ENCODE results near the gene AK8.
"Not testable (repeated sequence)": the region's sequence is repeated elsewhere in the genome, so short reads cannot be mapped to it uniquely, and the experiment has no call there.

Gene AK8

DNA sequence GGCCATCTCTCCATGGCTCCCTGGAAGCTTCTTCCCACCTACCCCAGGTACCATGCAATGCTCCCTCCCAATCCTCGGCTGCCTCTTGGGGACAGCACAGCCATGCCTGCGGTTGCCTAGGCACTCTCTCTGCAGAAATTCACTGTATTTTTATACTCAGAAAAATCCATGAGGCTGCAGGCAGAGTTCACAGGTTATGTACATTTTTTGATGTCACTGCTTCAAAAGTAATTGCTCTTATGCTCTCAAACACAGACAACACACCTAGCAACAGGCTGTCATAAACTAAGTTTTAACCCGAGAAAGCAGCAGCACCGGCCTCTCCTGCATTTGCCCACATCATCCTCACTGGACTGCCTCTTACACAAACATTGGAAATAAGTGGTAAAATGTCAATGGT, 102.4 kb downstream of the AK8 start:
- Histone ChIP-seq H3K27ac (ENCODE audit: low read depth in 2 of 2, low read length in 2 of 2) (no peak overlapping the region), H3K4me1 (ENCODE audit: control insufficient read depth in 2 of 2, insufficient read depth in 2 of 2, low read length in 2 of 2) (peaks cover under 1 to 1% of the 10 kb centered on the region in 2 donors), H3K4me3 (ENCODE audit: low read length in 2 of 2) (no peak overlapping the region), H3K9me3 (ENCODE audit: control insufficient read depth in 2 of 2, low read length in 2 of 2) (no peaks in the 10 kb centered on the region), H3K27me3 (ENCODE audit: control insufficient read depth in 2 of 2, insufficient read depth in 2 of 2, low read length in 2 of 2) (peaks cover 0 to 6% of the 10 kb centered on the region in 2 donors), H3K36me3 (ENCODE audit: control insufficient read depth in 2 of 2, insufficient read depth in 2 of 2, low read length in 2 of 2) (no peaks in the 10 kb centered on the region), H3K9ac (ENCODE audit: low read depth in 1 of 2, low read length in 2 of 2) (no peak overlapping the region)

DNA sequence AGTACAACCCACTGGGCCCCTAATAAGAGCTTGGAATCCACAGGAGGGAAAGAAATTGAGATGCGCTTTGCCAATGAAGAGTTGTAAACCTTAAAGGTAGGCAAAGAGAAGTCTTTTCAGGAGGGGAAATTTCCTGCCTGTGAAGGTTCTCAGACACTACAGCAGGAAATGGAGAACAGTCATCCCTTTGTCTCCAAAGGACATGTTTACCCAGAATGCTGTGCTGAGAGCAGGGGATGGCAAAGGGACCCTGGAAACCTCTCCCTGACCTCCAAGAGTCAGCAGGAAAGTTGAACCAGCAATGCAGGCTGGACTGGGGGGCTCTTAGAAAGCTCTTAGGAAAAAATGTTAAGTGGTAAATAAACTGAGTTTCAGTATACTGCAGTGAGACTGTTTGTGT, 103.2 kb downstream of the AK8 start:
- Histone ChIP-seq H3K27ac (ENCODE audit: low read depth in 2 of 2, low read length in 2 of 2) (no peak overlapping the region), H3K27me3 (ENCODE audit: control insufficient read depth in 2 of 2, insufficient read depth in 2 of 2, low read length in 2 of 2) (peaks cover 0 to 2% of the 10 kb centered on the region in 2 donors), H3K36me3 (ENCODE audit: control insufficient read depth in 2 of 2, insufficient read depth in 2 of 2, low read length in 2 of 2) (no peaks in the 10 kb centered on the region), H3K9me3 (ENCODE audit: control insufficient read depth in 2 of 2, low read length in 2 of 2) (no peaks in the 10 kb centered on the region), H3K4me1 (ENCODE audit: control insufficient read depth in 2 of 2, insufficient read depth in 2 of 2, low read length in 2 of 2) (peaks cover 3 to 5% of the 10 kb centered on the region in 2 donors), H3K9ac (ENCODE audit: low read depth in 1 of 2, low read length in 2 of 2) (no peak overlapping the region), H3K4me3 (ENCODE audit: low read length in 2 of 2) (no peak overlapping the region)

DNA sequence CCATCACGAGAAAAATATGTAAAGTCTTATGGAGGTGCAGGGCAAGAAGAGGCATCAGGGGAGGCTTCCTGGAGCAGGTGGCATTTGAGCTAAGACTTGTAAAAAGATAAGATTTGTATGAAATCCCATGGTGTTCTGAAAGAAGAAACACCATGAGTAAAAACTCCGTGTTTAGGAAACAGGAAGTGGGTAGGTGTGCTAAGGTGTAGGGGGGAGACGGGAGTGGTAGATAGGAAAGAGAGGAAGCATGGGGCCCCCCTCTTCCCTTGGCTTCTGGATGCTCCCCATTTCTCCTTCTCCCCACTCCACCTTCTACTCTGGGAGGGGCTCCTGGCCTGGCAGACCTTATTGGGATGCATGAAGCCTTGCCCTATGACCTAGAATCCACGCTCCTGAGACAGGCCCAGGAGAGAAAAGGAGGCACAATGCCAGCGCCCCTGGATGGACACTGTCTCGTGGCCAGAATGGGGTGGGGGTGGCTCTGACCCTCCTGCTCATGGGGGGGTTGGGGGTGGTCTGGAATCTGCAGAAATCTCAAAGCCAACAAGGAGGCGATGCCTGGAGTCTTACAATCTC, 104.2 kb downstream of the AK8 start:
- H3K9me3 ChIP-seq (ENCODE audit: control insufficient read depth in 2 of 2, low read length in 2 of 2), result no peaks in the 10 kb centered on the region
- no peaks in the 10 kb centered on the region for H3K36me3 ChIP-seq (ENCODE audit: control insufficient read depth in 2 of 2, insufficient read depth in 2 of 2, low read length in 2 of 2)

DNA sequence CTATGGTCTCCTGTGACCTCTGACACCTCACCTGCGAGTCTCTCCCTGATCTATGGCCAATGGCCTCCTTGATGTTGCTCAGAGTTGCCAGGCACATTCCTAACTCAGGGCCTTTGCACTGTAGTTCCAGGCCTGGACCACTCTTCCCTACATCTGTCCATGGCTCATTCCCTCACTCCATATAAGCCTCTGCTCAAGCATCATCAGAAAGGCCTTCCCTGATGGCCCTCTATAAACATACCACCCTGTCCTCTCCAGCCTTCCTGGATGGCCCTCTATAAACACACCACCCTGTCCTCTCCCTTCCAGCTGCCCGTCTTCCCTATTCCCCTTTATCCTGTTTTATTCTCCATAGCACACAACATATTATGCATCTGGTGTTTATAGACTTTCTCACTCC, 105.0 kb downstream of the AK8 start:
- Histone ChIP-seq H3K9ac (ENCODE audit: low read depth in 1 of 2, low read length in 2 of 2) (no peak overlapping the region), H3K4me1 (ENCODE audit: control insufficient read depth in 2 of 2, insufficient read depth in 2 of 2, low read length in 2 of 2) (peaks cover 8 to 13% of the 10 kb centered on the region in 2 donors), H3K36me3 (ENCODE audit: control insufficient read depth in 2 of 2, insufficient read depth in 2 of 2, low read length in 2 of 2) (no peaks in the 10 kb centered on the region), H3K27ac (ENCODE audit: low read depth in 2 of 2, low read length in 2 of 2) (no peak overlapping the region), H3K4me3 (ENCODE audit: low read length in 2 of 2) (no peak overlapping the region), H3K27me3 (ENCODE audit: control insufficient read depth in 2 of 2, insufficient read depth in 2 of 2, low read length in 2 of 2) (no peaks in the 10 kb centered on the region), H3K9me3 (ENCODE audit: control insufficient read depth in 2 of 2, low read length in 2 of 2) (no peaks in the 10 kb centered on the region)

More for the DNA sequence above, 104.2 kb downstream of the AK8 start:
- no peak overlapping the region for H3K27ac ChIP-seq (ENCODE audit: low read depth in 2 of 2, low read length in 2 of 2)
- H3K4me1 ChIP-seq (ENCODE audit: control insufficient read depth in 2 of 2, insufficient read depth in 2 of 2, low read length in 2 of 2), result peaks cover 3 to 9% of the 10 kb centered on the region in 2 donors
- no peaks in the 10 kb centered on the region for H3K27me3 ChIP-seq (ENCODE audit: control insufficient read depth in 2 of 2, insufficient read depth in 2 of 2, low read length in 2 of 2)
- no peak overlapping the region for H3K4me3 ChIP-seq (ENCODE audit: low read length in 2 of 2)
- H3K9ac ChIP-seq (ENCODE audit: low read depth in 1 of 2, low read length in 2 of 2), result no peak overlapping the region

DNA sequence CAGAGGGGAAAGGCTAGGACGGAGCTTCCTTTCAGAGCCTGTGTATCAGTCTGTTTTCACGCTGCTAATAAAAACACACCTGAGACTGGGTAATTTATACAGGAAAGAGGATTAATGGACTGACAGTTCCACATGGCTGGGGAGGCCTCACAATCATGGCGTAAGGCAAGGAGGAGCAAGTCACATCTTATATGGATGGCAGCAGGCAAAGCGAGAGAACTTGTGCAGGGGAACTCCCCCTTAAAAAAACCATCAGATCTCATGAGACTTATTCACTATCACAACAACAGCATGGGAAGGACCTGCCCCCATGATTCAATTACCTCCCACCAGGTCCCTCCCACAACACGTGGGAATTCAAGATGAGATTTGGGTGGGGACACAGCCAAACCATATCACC, 106.3 kb downstream of the AK8 start:
- H3K4me3 ChIP-seq (ENCODE audit: low read length in 2 of 2); H3K27me3 ChIP-seq (ENCODE audit: control insufficient read depth in 2 of 2, insufficient read depth in 2 of 2, low read length in 2 of 2); H3K9me3 ChIP-seq (ENCODE audit: control insufficient read depth in 2 of 2, low read length in 2 of 2); H3K36me3 ChIP-seq (ENCODE audit: control insufficient read depth in 2 of 2, insufficient read depth in 2 of 2, low read length in 2 of 2); H3K27ac ChIP-seq (ENCODE audit: low read depth in 2 of 2, low read length in 2 of 2); H3K9ac ChIP-seq (ENCODE audit: low read depth in 1 of 2, low read length in 2 of 2): not testable (repeated sequence)
- H3K4me1 ChIP-seq (ENCODE audit: control insufficient read depth in 2 of 2, insufficient read depth in 2 of 2, low read length in 2 of 2), result peaks cover 8 to 13% of the 10 kb centered on the region in 2 donors

DNA sequence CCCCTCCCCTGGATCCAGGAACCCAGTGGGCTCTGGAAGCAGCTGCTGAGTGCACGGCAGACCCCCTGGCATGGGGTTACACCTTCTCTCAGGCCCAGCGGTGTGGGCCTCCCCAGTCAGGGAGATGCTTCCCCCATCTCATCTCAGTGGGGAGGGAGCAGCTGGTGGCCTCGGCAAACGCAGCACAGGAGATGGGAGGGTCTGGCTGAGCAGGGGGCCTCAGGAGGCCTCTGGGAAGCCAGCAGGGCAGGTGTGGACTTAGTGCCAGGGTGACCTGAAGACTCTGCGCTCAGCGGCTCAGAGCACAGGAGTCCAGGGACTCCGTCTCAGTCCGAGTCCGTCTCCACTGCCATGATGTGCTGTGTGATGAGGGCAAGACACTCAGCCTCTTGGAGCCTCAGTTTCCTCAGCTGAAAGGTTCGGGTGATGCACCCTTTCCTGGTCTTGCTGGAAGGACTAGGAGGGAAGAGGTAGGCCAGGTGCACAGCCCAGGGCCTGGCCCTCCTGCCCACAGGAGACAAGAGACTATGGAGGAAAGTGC, 107.2 kb downstream of the AK8 start:
- Histone ChIP-seq H3K9me3 (ENCODE audit: control insufficient read depth in 2 of 2, low read length in 2 of 2) (no peaks in the 10 kb centered on the region), H3K36me3 (ENCODE audit: control insufficient read depth in 2 of 2, insufficient read depth in 2 of 2, low read length in 2 of 2) (no peaks in the 10 kb centered on the region), H3K27ac (ENCODE audit: low read depth in 2 of 2, low read length in 2 of 2) (no peak overlapping the region), H3K9ac (ENCODE audit: low read depth in 1 of 2, low read length in 2 of 2) (peak overlapping the region in 1 of 2 donors; percentile 85), H3K27me3 (ENCODE audit: control insufficient read depth in 2 of 2, insufficient read depth in 2 of 2, low read length in 2 of 2) (no peaks in the 10 kb centered on the region), H3K4me3 (ENCODE audit: low read length in 2 of 2) (peak overlapping the region; percentile 97 to 98), H3K4me1 (ENCODE audit: control insufficient read depth in 2 of 2, insufficient read depth in 2 of 2, low read length in 2 of 2) (peaks cover 8 to 13% of the 10 kb centered on the region in 2 donors)

DNA sequence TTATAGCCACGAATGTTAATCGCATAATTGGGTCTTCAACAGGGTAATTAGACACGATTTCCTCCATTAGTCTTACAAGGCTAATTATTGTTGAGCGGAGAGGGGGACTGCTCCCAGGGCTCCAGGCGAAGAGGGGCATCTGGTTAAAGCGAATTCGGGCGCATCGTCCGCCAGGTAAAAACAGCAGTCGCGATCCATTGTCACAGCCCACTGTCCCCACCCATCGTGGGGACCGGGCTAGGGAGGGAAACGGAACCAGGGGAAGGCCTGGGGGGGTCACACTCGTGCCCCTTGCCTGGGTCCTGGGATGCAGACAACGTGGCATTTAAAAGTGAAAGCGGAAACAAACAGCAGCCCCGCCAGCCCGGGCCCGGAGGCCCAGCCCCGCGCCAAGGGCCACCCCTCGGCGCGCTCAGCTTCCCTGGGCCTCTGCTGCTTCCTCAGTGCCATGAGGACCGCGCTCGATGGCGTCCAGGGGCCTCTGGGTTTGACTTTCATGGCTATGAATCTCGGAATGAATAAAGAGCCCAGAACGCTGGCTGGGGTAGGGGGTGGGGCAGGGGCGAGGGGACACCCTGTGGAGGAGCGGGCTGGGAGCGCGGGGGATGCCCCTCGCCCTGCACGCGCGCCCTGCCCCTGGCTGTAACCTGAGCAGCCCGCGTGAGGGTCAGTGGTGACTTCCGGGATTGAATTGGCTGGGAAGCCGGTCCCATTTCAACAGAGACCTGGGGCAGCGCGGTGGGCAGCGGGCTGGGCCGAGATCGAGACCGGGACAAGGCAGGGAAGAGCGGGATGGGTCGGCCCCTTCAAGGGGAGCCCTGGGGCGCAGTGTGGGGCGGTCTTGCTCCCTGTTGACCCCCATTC, 107.9 kb downstream of the AK8 start:
- Histone ChIP-seq H3K4me3 (ENCODE audit: low read length in 2 of 2) (peak overlapping the region; percentile 97 to 98), H3K4me1 (ENCODE audit: control insufficient read depth in 2 of 2, insufficient read depth in 2 of 2, low read length in 2 of 2) (peaks cover 8 to 13% of the 10 kb centered on the region in 2 donors), H3K9me3 (ENCODE audit: control insufficient read depth in 2 of 2, low read length in 2 of 2) (no peaks in the 10 kb centered on the region), H3K27ac (ENCODE audit: low read depth in 2 of 2, low read length in 2 of 2) (peak overlapping the region; percentile 87 to 90), H3K36me3 (ENCODE audit: control insufficient read depth in 2 of 2, insufficient read depth in 2 of 2, low read length in 2 of 2) (no peaks in the 10 kb centered on the region), H3K9ac (ENCODE audit: low read depth in 1 of 2, low read length in 2 of 2) (peak overlapping the region; percentile 85 to 94), H3K27me3 (ENCODE audit: control insufficient read depth in 2 of 2, insufficient read depth in 2 of 2, low read length in 2 of 2) (no peaks in the 10 kb centered on the region)

DNA sequence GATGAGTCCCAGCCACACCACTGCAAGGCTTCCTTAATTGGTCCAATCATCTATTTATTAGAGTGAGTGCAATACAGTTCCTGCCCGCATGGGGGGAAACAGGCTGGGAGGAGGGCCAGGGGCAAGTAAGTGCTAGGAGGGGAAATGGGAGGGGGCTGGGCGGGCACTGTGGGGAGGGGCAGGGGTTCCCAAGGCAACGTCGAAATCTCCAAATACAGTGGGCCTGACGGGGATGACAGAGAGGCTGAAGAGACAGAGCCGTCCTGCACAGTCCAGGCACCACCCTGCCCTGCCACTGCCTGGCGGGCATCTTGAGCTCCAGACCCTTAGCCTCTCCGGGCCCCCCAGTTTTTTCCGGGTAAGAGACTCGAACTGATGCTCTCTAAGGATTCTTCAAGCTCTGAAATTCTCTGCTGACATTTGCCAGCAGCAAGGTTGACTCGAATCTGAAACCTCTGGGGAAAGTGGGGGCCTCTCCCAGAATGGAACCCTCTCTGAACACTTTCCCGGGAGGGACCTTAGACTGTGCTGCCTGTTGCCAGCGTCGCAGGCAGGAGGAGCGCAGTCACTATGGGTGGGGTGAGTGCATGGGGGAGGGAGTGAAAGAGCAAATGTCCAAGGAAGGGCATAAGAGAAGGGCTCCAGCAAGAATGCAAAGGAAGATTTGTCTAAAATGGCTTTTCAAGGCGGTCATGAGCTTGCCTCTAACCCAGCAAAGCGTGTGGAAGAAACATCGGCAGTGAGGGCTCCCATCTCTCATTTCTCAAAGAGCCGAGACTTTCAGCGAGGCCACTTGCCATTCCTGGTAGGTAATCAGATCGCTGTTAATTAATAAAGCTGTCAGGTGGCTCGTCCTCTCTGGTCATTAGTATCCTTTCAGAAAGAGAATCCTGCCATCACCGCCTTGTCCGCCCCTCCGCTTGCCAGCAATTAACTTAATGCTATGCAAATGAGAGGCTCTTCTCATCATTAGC, 108.9 kb downstream of the AK8 start:
- H3K27me3 ChIP-seq (ENCODE audit: control insufficient read depth in 2 of 2, insufficient read depth in 2 of 2, low read length in 2 of 2), result no peaks in the 10 kb centered on the region
- H3K27ac ChIP-seq (ENCODE audit: low read depth in 2 of 2, low read length in 2 of 2), result peak overlapping the region; percentile 87 to 90
- H3K4me3 ChIP-seq (ENCODE audit: low read length in 2 of 2), result peak overlapping the region; percentile 97 to 98
- peaks cover 8 to 13% of the 10 kb centered on the region in 2 donors for H3K4me1 ChIP-seq (ENCODE audit: control insufficient read depth in 2 of 2, insufficient read depth in 2 of 2, low read length in 2 of 2)
- peak overlapping the region; percentile 85 to 94 for H3K9ac ChIP-seq (ENCODE audit: low read depth in 1 of 2, low read length in 2 of 2)
- no peaks in the 10 kb centered on the region for H3K36me3 ChIP-seq (ENCODE audit: control insufficient read depth in 2 of 2, insufficient read depth in 2 of 2, low read length in 2 of 2)
- H3K9me3 ChIP-seq (ENCODE audit: control insufficient read depth in 2 of 2, low read length in 2 of 2), result no peaks in the 10 kb centered on the region

DNA sequence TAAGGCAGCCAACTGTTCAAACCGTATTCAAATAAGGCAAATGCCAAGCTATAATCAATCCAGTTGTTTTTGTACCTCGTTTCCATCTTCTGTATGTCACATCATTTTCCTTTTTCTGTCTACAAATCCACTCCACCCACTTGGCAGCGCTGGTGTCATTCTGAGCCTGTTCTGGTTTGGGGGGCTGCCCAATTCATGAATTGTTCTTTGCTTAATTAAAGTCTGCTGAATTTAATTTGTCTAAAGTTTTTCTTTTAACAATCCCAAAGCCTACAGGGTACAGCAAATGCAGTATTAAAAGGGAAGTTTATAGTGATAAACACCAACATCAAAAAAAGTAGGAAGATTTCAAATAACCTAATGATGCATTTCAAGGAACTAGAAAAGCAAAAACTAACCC, 114.5 kb downstream of the AK8 start:
- Histone ChIP-seq H3K27me3 (ENCODE audit: control insufficient read depth in 2 of 2, insufficient read depth in 2 of 2, low read length in 2 of 2) (no peaks in the 10 kb centered on the region), H3K27ac (ENCODE audit: low read depth in 2 of 2, low read length in 2 of 2) (no peak overlapping the region), H3K4me3 (ENCODE audit: low read length in 2 of 2) (no peak overlapping the region), H3K4me1 (ENCODE audit: control insufficient read depth in 2 of 2, insufficient read depth in 2 of 2, low read length in 2 of 2) (peaks cover 2% of the 10 kb centered on the region in 2 donors), H3K36me3 (ENCODE audit: control insufficient read depth in 2 of 2, insufficient read depth in 2 of 2, low read length in 2 of 2) (no peaks in the 10 kb centered on the region), H3K9me3 (ENCODE audit: control insufficient read depth in 2 of 2, low read length in 2 of 2) (no peaks in the 10 kb centered on the region), H3K9ac (ENCODE audit: low read depth in 1 of 2, low read length in 2 of 2) (no peak overlapping the region)

Data from mucosa of rectum (tissue), 2 donors.